T-helper 1 cell treated with Interleukin-12 subunit alpha and Interleukin-12 subunit beta and Interleukin-4 antibody, amounts not matched to agents 30 μg/mL and 1 μg/mL, for 36 hours (primary cell): Measurements from ENCODE around the gene PDE9A.

ENCODE experiments used
- H3K27ac Mint-ChIP-seq: one replicate; pipeline ENCODE4 v1.8.0; 2021; ENCODE audit warnings: mild to moderate bottlenecking, mixed read lengths
- H3K27me3 Mint-ChIP-seq: one replicate; pipeline ENCODE4 v1.8.0; 2021; ENCODE audit warnings: low read depth, mixed read lengths
- H3K36me3 Mint-ChIP-seq: one replicate; pipeline ENCODE4 v1.8.0; 2021; ENCODE audit warnings: low read depth, mixed read lengths
- H3K4me1 Mint-ChIP-seq: one replicate; pipeline ENCODE4 v1.8.0; 2021; ENCODE audit warnings: low read depth, mixed read lengths
- H3K4me3 Mint-ChIP-seq: one replicate; pipeline ENCODE4 v1.8.0; 2021; ENCODE audit warnings: mild to moderate bottlenecking, moderate library complexity, mixed read lengths
- H3K9me3 Mint-ChIP-seq: one replicate; pipeline ENCODE4 v1.8.0; 2021; ENCODE audit warnings: mixed read lengths

The PDE9A gene

GRCh38 chr21:42777064-42777756 lies 123.8 kb downstream of the PDE9A start:
- Mint-ChIP-seq H3K4me3 (no peak overlapping the region), H3K4me1 (peaks cover 13% of the 10 kb centered on the region), H3K36me3 (no peaks in the 10 kb centered on the region), H3K27me3 (peaks cover 25% of the 10 kb centered on the region), H3K27ac (no peak overlapping the region), H3K9me3 (no peaks in the 10 kb centered on the region)

- peaks cover 30% of the 10 kb centered on the region for H3K27me3 Mint-ChIP-seq
- H3K4me1 Mint-ChIP-seq = peaks cover 18% of the 10 kb centered on the region
- no peaks in the 10 kb centered on the region for H3K9me3 Mint-ChIP-seq
- H3K4me3 Mint-ChIP-seq = no peak overlapping the region
- H3K27ac Mint-ChIP-seq = no peak overlapping the region
- no peaks in the 10 kb centered on the region for H3K36me3 Mint-ChIP-seq
Measured at GRCh38 chr21:42777757-42778344, 124.4 kb downstream of the PDE9A start.

GRCh38 chr21:42779431-42779861 lies 126.0 kb downstream of the PDE9A start:
- H3K27me3 Mint-ChIP-seq = peaks cover 30% of the 10 kb centered on the region

DNA sequence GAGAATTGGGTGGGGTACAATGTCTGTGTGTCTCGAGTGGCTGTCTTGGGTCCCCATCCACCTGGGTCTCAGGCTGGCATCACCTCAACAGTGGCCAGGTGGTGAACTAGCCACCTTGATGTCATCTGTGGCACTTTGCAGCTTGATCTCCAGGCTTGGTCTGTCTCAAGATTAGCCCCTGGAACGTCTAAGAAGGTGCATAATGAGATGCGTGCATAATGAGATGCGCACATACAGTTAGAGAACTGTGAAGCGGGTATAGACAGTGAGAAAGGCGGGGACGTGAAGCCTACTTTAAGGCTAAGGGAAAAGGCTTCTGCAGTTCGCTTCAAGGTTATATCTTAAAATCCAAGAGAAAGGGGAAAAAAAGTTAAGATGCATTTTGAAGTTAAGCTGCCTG lies 127.2 kb downstream of the PDE9A start:
- Mint-ChIP-seq H3K27ac (no peak overlapping the region), H3K27me3 (peaks cover 30% of the 10 kb centered on the region), H3K4me3 (no peak overlapping the region), H3K4me1 (peaks cover 31% of the 10 kb centered on the region), H3K9me3 (no peaks in the 10 kb centered on the region), H3K36me3 (no peaks in the 10 kb centered on the region)

More at GRCh38 chr21:42779431-42779861, 126.0 kb downstream of the PDE9A start:
- Mint-ChIP-seq H3K27ac (no peak overlapping the region), H3K36me3 (no peaks in the 10 kb centered on the region), H3K9me3 (no peaks in the 10 kb centered on the region), H3K4me1 (peaks cover 27% of the 10 kb centered on the region), H3K4me3 (no peak overlapping the region)

DNA sequence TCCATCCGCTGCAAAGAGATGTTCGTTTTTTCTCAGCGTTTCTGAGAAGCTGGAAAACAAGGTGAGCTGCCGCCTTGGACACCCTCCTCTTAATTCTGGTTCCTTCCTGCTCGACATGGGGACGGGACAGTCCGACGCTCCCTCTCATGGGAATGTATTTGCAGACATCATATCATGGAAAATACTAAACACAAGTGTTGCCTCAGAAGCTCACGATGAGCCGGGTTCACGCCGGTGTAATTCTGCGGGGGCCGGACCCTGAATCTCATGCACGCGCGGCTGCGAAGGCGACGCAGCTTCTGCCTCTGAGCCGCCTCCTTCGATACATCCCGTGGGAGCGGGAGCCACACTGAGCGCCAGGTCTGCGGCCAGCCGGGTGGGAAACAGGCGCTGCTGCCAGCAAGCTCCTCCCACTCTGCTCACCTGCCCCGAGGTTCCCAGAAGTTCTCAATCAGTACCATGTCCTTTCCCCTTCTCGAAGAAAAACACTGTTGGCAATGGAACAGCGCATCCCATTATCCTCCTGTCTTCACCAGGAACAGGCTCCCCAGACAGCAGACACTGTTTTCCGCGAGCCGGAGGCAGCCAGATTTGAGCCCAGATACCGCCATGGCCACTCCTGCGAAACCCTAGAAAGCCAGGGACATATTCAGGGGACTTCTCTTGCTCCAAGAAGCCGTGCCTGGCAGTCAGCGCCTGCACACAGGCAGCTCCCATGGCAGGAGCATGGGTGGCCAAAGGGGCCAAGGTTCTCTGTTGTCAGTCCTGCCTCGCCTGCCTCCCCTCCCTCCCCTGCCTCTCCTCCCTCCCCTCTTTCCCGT lies 127.9 kb downstream of the PDE9A start:
- Mint-ChIP-seq H3K4me3 (no peak overlapping the region), H3K27ac (no peak overlapping the region), H3K27me3 (peaks cover 31% of the 10 kb centered on the region), H3K36me3 (no peaks in the 10 kb centered on the region), H3K9me3 (peaks cover under 1% of the 10 kb centered on the region), H3K4me1 (peaks cover 31% of the 10 kb centered on the region)

DNA sequence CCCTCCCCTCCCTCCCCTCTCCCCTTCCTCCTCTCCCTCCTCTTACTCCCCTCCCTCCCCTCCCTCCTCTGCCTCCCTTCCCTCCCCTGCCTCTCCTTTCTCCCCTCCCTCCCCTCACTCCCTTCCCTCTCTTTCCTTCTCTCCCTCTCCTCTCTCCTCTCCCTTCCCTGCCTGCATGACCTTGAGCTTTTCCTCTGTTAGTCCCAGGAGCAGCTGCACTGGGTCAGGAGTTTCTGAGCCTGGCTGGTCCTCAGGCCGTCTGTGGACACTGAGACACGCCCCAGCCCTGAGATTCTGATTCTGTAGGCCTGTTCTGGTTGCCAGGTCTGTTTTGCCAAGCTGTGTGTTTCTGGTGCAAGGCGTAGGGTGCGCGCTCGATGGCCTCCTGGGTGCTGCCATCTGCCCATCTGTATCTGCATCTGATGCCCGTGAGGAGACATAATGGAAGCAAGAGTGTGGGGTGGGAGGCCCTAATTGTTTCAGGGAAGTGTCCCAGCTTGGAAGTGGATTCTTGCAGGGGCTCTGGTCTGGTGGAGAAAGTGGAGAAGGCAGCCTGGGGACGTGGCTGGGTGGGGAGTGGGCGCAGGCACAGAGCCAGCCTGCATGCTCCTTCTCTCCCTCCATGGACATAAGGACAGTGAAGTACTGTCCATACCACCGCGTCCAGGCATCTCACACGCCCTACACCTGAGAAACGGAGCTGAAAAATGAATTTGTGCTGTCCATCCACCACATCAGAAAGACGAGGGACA lies 128.7 kb downstream of the PDE9A start:
- Mint-ChIP-seq H3K27me3 (peaks cover 34% of the 10 kb centered on the region), H3K4me3 (no peak overlapping the region), H3K4me1 (peaks cover 35% of the 10 kb centered on the region), H3K9me3 (peaks cover 4% of the 10 kb centered on the region), H3K27ac (peak overlapping the region; percentile 52), H3K36me3 (peaks cover 2% of the 10 kb centered on the region)

DNA sequence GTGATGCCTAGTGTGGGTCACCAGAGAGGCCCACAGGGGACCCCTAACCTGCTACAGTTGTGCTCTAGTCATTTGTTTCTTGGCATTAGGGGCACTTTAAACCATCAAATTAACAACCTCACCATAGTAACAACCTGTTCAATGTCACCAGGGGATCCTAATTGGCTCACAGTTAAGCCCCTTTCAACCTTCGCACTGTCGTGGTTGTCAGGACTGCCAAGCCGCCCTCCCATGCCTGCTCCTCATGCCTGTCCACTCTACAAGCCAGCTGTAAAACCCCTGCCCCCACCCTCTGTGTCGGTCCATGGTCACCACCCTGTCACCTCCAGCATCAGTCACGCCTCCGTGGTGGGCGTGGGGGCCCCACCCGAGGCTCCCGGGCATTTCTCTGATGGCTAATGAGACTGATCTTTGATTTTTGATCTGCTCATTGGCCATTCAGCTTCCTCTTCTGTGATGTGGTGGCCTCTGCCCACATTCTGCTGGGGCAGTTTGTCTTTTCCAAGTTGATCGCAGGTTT lies 129.4 kb downstream of the PDE9A start:
- H3K27me3 Mint-ChIP-seq = peaks cover 34% of the 10 kb centered on the region
- H3K27ac Mint-ChIP-seq = peak overlapping the region; percentile 41
- H3K4me1 Mint-ChIP-seq = peaks cover 35% of the 10 kb centered on the region
- H3K36me3 Mint-ChIP-seq = peaks cover 2% of the 10 kb centered on the region
- H3K9me3 Mint-ChIP-seq = peaks cover 4% of the 10 kb centered on the region
- H3K4me3 Mint-ChIP-seq = no peak overlapping the region

- Mint-ChIP-seq H3K27ac (peak overlapping the region; percentile 98), H3K4me3 (peak overlapping the region; percentile 77), H3K4me1 (peaks cover 35% of the 10 kb centered on the region), H3K27me3 (peaks cover 34% of the 10 kb centered on the region), H3K9me3 (peaks cover 4% of the 10 kb centered on the region), H3K36me3 (peaks cover 2% of the 10 kb centered on the region)
Measured at GRCh38 chr21:42784276-42784675, 130.9 kb downstream of the PDE9A start.

- Mint-ChIP-seq H3K27ac (peak overlapping the region; percentile 76), H3K36me3 (peaks cover 2% of the 10 kb centered on the region), H3K9me3 (peaks cover 4% of the 10 kb centered on the region), H3K4me3 (no peak overlapping the region), H3K27me3 (peaks cover 30% of the 10 kb centered on the region), H3K4me1 (peaks cover 35% of the 10 kb centered on the region)
Measured at GRCh38 chr21:42784896-42785451, 131.6 kb downstream of the PDE9A start.

DNA sequence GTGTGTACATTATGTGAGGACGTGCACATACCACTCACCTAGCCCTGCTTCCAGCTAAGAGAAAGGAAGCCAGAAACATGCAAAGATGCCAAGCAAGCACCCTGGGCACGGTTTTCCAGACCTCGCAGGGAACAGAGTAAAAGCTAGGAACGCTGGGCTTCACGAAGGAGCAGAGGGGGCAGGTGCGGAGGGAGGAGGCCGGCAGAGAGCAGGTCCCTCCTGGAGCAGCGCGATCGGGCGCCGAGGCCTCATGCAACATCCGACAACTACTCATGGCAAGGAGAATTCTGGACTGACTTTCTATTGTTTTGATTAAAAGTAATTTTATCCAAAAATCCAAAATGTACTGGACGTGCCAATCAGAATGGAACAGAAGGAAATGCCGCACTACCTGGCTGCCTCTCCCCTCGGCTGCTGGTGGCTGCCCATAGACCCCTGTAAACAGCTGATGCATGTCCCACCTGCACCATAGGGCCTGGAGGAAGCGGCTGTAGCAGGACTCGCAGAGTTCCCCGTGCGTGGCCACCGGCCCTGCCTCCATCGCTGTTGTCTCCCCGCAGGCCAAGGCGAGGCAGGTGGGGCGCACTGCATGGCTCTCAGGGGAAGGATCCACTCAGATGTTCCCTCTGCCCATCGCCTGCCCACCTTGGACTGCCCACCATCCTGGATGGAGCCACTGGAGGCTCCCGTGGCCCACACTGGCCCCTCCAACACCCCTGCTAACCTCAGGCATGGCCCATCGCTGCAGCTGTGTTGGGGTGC lies 132.4 kb downstream of the PDE9A start:
- Mint-ChIP-seq H3K4me3 (no peak overlapping the region), H3K27ac (no peak overlapping the region), H3K27me3 (peaks cover 23% of the 10 kb centered on the region), H3K36me3 (peaks cover 2% of the 10 kb centered on the region), H3K4me1 (peaks cover 31% of the 10 kb centered on the region), H3K9me3 (peaks cover 4% of the 10 kb centered on the region)

- Mint-ChIP-seq H3K9me3 (peaks cover 4% of the 10 kb centered on the region), H3K27me3 (peaks cover 25% of the 10 kb centered on the region), H3K4me1 (peaks cover 25% of the 10 kb centered on the region), H3K36me3 (peaks cover 2% of the 10 kb centered on the region), H3K27ac (no peak overlapping the region), H3K4me3 (no peak overlapping the region)
Measured at GRCh38 chr21:42786884-42787283, 133.5 kb downstream of the PDE9A start.

DNA sequence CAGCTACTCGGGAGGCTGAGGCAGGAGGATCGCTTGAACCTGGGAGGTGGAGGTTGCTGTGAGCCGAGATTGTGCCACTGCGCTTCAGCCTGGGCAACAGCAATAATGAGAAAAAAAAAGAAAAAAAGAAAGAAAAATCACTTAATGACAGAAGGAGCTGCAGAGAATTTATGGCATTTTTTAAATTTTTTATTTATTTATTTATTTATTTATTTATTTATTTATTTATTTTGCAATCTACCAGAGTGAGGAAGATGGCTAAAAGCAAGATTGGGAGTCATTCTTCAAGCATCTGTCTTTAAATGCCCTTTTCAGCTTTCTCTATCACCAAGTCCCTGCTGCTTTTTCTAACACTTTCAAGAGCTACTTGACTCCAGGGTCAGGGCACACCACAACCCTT lies 134.2 kb downstream of the PDE9A start:
- Mint-ChIP-seq H3K4me3 (no peak overlapping the region), H3K9me3 (peaks cover 4% of the 10 kb centered on the region), H3K4me1 (peaks cover 19% of the 10 kb centered on the region), H3K27me3 (peaks cover 17% of the 10 kb centered on the region), H3K27ac (no peak overlapping the region), H3K36me3 (peaks cover 2% of the 10 kb centered on the region)

DNA sequence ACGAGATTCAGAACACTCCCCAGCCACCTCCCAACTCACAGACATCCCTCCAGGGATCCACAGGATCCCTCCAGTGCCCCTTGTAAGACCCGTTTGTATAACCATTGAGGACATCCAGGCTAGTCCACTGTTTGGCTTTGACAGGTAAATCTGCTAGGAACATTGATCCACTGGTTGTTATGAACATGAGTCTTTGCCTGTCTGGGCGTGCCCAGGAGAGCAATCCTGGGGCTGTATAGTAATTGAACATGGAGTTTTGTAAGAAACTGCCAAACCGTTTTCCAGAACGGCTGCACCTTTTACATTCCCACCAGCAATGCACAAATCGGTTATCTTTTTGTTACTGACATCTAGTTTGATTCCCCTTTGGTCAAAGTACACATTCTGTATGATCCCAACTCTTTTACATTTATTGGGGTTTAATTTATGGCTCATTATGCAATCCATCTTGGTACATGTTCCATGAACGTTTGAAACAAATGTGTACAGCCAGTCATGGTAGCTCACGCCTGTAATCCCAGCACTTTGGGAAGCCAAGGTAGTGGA lies 137.2 kb downstream of the PDE9A start:
- Mint-ChIP-seq H3K4me3 (no peak overlapping the region), H3K27ac (no peak overlapping the region), H3K9me3 (peaks cover 4% of the 10 kb centered on the region), H3K36me3 (peaks cover 2% of the 10 kb centered on the region), H3K4me1 (peaks cover 4% of the 10 kb centered on the region), H3K27me3 (peaks cover 24% of the 10 kb centered on the region)
